Measurements from ENCODE around the gene MAPK11.

MAPK11 gene

DNA sequence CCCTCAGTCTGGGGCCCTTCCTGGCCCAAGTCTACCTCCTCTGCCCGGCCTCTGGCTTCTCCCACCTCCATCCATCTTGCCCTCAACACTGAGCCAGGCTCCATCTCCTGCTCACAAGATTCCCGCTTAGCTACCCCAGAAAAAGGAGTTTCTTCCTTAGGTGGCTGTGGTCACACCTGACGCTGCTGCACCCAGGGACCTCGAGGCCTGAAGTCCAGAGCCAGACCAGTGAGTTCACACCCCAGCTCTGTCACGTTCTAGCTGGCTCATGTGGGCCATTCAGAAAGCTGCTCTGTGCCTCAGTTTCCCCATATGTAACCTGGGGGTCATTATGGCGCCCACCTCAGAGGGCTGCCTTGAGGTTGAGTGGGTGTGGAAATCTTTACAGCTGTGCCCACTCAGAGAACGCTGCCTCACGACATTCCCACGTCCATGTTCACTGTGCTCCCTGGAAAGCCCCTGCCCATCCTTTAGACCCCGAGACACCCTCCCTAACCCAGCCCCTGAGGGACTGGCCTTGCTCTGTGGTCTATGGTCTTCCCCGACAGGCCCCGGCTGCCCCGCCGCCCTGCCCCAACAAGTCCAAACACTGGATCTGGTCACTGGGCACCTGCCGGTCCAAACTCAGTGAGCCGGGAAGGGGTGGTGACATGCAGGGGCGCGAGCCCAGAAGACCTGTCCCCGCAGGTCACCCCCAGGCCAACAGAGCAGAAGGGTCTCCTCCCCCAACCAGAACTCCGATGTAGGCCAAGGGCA is 27.5 kb upstream of the MAPK11 start:
- CTCF ChIA-PET, result interaction anchor here (1.3 to 8.4 kb wide), 4 partner anchors 9 to 44 kb away, joined by 3 to 68 read pairs (median 9); partner anchors contain the start of gene DENND6B
- POLR2A ChIA-PET, result interaction anchor here (1.3 kb wide), 1 partner anchor 11 kb away, joined by 4 read pairs; no protein-coding TSS in a partner anchor

DNA sequence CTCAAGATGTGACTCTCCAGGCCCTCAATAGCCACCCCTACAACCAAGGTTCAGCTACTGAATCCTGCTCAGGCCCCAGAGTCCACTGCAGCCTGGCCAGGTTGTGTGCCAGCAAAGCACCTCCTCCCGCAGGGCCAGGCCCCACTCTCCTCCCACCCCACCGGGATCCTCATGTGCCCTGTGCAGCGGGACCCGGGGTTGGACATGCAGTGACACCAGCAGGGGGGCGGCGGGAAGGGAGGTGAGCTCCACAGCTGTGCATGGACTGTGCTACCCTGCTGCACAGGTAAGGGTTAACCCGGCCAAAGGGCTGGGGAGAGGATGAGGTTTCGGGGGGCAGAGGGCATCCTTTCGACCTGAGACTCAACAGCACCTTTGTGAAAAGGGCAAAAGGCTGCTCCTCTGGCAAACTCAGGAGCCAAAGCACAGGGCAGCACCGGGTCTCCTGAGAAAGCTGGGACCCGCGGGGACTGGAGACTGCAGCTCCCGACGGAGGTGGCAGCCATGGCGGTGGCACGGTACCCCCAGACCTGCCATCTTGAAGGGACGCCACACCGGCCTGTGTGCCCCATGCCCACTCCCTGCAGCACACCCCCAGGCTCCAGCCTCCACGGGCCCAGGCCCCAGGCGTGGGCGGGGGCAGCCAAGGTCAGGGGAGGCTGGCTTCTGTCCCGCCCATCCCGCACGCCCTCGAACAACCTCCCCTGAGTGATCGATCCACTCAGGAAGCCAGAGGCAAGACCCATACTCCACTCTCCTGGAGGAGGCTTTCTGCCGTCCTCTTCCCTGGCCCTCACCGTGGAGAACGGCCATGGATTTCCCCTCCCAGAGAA is 26.7 kb upstream of the MAPK11 start:
- POLR2A ChIA-PET, result no interaction called here

More for the DNA sequence above, 27.5 kb upstream of the MAPK11 start:
- DNase-seq (ENCODE audit: extremely low spot score), result no peak
- TF ChIP-seq, protein P1, sequence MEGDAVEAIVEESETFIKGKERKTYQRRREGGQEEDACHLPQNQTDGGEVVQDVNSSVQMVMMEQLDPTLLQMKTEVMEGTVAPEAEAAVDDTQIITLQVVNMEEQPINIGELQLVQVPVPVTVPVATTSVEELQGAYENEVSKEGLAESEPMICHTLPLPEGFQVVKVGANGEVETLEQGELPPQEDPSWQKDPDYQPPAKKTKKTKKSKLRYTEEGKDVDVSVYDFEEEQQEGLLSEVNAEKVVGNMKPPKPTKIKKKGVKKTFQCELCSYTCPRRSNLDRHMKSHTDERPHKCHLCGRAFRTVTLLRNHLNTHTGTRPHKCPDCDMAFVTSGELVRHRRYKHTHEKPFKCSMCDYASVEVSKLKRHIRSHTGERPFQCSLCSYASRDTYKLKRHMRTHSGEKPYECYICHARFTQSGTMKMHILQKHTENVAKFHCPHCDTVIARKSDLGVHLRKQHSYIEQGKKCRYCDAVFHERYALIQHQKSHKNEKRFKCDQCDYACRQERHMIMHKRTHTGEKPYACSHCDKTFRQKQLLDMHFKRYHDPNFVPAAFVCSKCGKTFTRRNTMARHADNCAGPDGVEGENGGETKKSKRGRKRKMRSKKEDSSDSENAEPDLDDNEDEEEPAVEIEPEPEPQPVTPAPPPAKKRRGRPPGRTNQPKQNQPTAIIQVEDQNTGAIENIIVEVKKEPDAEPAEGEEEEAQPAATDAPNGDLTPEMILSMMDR (IDR thresholded peaks at IDR 0.05; ENCODE audit: control extremely low read depth, extremely low read depth, low read depth, missing control alignments), result no peak

DNA sequence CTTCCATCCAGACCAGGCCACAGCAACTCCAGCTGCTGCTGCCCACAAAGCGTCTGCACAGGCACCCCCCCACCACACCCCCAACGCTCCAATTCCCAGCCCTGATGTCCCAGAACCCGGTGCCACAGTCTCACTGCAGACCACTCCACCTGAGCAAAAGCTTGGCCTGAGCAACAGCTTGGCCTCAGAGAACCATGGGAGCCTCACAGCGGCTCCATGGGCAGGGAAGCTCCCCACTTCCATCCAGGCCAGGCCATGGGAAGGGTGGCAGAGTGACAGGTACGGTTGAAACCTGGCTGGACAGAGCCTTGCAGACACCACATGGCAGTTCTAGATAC is 24.1 kb upstream of the MAPK11 start:
- CTCF ChIA-PET, result interaction anchor here (0.7 to 8.4 kb wide), 8 partner anchors 9 to 33 kb away, joined by 3 to 68 read pairs (median 3); no protein-coding TSS in a partner anchor
- DNase-seq (ENCODE audit: extremely low spot score), result no peak
- TF ChIP-seq, protein P1 (IDR thresholded peaks at IDR 0.05; ENCODE audit: control extremely low read depth, extremely low read depth, low read depth, missing control alignments), result no peak
- POLR2A ChIA-PET, result no interaction called here

More for the DNA sequence above, 26.7 kb upstream of the MAPK11 start:
- CTCF ChIA-PET, result interaction anchor here (1.3 to 8.4 kb wide), 4 partner anchors 9 to 45 kb away, joined by 3 to 68 read pairs (median 9); partner anchors contain the start of gene DENND6B
- TF ChIP-seq, protein P1 (IDR thresholded peaks at IDR 0.05; ENCODE audit: control extremely low read depth, extremely low read depth, low read depth, missing control alignments), result no peak
- no peak for DNase-seq (ENCODE audit: extremely low spot score)

DNA sequence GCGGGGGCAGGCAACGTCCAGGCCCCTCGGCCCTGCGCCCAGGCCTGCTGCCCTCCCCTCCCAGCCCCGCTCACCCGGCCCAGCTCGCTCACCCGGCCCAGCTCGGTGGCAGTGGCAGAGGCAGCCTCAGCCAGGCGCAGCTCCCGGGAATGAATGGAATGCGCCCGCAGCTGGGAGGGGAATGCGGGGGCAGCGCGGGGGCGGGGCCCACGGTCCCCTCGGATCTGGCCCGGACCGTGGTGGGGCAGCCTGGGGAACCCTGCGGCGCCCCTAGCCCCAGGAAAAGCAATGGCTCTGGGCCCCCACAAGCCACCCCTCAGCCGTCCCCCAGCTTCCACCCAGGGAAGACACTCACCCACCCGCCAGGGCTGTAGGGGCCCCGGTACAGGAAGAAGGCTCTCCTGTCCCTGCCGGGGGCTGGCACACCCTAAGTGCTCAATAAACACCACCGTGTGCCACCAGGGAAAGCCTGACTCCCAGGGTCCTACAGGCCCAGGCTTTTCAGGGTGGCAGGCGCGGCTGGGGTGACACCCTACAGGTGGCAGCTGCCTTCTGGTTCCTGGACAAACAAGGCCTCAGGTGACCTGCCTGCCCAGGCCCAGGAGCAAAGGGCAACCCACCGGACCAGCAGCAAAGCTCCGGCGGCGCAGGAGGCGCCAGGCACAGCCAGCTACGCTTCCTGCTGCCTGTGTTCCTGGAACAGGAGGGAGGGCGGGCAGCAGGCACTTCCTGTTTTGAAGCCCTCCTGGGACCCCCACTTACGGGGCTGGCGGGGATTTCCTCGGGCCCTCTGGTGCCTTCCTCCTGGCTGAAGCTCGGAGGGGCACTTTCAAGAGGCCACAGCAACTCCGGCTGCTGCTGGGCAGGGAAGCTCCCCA is 23.5 kb upstream of the MAPK11 start:
- CTCF ChIA-PET, result interaction anchor here (0.7 to 8.4 kb wide), 9 partner anchors 10 to 41 kb away, joined by 3 to 68 read pairs (median 3); no protein-coding TSS in a partner anchor
- POLR2A ChIA-PET, result no interaction called here
- DNase-seq (ENCODE audit: extremely low spot score), result no peak
- TF ChIP-seq, protein P1 (IDR thresholded peaks at IDR 0.05; ENCODE audit: control extremely low read depth, extremely low read depth, low read depth, missing control alignments), result no peak

DNA sequence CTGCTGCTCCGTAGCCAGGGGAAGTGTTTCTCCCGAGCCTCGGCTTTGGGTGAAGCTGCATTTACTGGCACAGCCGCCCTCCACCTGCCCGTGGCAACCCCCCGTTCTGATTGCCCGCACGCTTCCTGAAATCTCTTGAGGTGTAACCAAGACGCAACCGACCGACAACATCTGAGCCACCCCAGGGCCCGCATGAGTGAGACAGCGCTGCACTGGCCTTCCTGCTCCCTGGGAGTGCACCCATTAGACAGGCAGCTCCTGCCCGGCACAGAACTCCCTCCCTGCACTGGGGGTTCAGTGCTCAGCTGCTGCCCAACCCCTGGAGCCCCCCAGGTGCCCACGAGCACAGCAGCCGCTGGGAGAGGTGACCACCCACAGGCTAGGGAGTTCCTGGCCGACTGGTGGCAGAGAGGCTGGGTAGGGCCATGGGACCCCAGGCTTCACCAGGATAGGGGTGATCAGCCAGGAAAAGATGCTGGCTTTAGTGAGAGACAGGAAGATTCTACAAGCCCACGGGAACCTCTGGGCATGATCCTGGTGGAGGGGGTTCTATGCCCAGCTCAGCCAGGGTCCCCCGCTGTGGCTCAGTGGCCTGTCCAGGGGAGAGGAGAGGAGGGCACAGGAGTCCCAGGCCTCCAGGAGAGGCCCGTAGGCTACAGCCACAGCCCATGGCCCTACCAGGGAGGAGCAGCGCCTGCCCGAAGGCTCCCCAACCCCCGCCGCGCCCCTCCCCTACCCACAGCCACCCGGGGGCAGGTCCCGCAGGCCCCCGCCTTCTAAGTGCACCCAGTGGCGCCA is 22.7 kb upstream of the MAPK11 start:
- TF ChIP-seq, protein P1 (IDR thresholded peaks at IDR 0.05; ENCODE audit: control extremely low read depth, extremely low read depth, low read depth, missing control alignments), result no peak
- no peak for DNase-seq (ENCODE audit: extremely low spot score)
- POLR2A ChIA-PET, result no interaction called here
- CTCF ChIA-PET, result interaction anchor here (1.3 to 8.4 kb wide), 3 partner anchors 8 to 18 kb away, joined by 3 to 68 read pairs (median 3); no protein-coding TSS in a partner anchor

Data from GM10248 (cell line).